HEK293 (cell line): Measurements from ENCODE around the gene HPS4.
"Not testable (repeated sequence)": the region's sequence is repeated elsewhere in the genome, so short reads cannot be mapped to it uniquely, and the experiment has no call there.

Source experiments
- CTCF ChIA-PET: fragments of 350-600 bp; formaldehyde crosslinking; extraction: SDS; loops from one replicate; lab custom pipeline; 2021; ENCODE audit warnings: antibody characterized with exemption; lab: Yijun Ruan, JAX
- POLR2A ChIA-PET: fragments of 300-600 bp; formaldehyde crosslinking; extraction: SDS; loops from one replicate; lab custom pipeline; 2020; ENCODE audit warnings: antibody characterized with exemption, inconsistent platforms; lab: Yijun Ruan, JAX
- H3K27ac ChIP-seq: fragments of 200-500 bp; sonication (Bioruptor generic); 2 replicates; pipeline ENCODE4 v1.5.1; 2014; ENCODE audit warnings: low read depth, low read length, control low read depth, inconsistent platforms; ENCODE audit errors: extremely low read depth
- H3K36me3 ChIP-seq, 2 experiments: fragments of 200-500 bp in 1 of 2; sonication (Bioruptor generic) in 1 of 2; 1 replicate in 1 of 2; 2 replicates in 1 of 2; pipeline ENCODE4 v1.5.1; 2014 to 2017; ENCODE audit warnings: inconsistent platforms in 2 of 2, low read length in 2 of 2; ENCODE audit not compliant: control insufficient read depth in 2 of 2, insufficient read depth in 1 of 2
- H3K4me1 ChIP-seq: fragments of 200-500 bp; sonication (Bioruptor generic); 2 replicates; pipeline ENCODE4 v1.5.1; 2014; ENCODE audit warnings: mild to moderate bottlenecking, low read length, inconsistent platforms; ENCODE audit not compliant: control insufficient read depth, insufficient read depth
- H3K4me3 ChIP-seq: 2 replicates; pipeline ENCODE4 v1.5.1; 2011; ENCODE audit warnings: low read depth, mild to moderate bottlenecking, control low read depth, low read length, moderate library complexity
- H3K9me3 ChIP-seq: fragments of 200-500 bp; sonication (Bioruptor generic); 2 replicates; pipeline ENCODE4 v1.5.1; 2014; ENCODE audit warnings: low read depth, low read length, inconsistent platforms; ENCODE audit not compliant: control insufficient read depth, insufficient read depth
- KLF1 ChIP-seq: fragments of 450-650 bp; formaldehyde crosslinking; IDR thresholded peaks from 2 replicates; pipeline ENCODE4 v1.5.1; 2016; ENCODE audit warnings: missing biosample characterization, missing genetic modification characterization
- KLF8 ChIP-seq: fragments of 450-650 bp; formaldehyde crosslinking; IDR thresholded peaks from 2 replicates; pipeline ENCODE4 v1.5.1; 2016; ENCODE audit warnings: missing biosample characterization, missing genetic modification characterization
- PRDM1 ChIP-seq: fragments of 450-650 bp; formaldehyde crosslinking; IDR thresholded peaks from 2 replicates; pipeline ENCODE4; 2016; ENCODE audit warnings: missing biosample characterization, missing genetic modification characterization
- SP3 ChIP-seq: fragments of 450-650 bp; formaldehyde crosslinking; IDR thresholded peaks from 2 replicates; pipeline ENCODE4 v1.5.1; 2016; ENCODE audit warnings: missing biosample characterization, missing genetic modification characterization
- ZNF223 ChIP-seq: fragments of 450-650 bp; formaldehyde crosslinking; IDR thresholded peaks from 2 replicates; pipeline ENCODE4 v1.5.1; 2016; ENCODE audit warnings: missing biosample characterization, missing genetic modification characterization
- ZNF341 ChIP-seq: fragments of 450-650 bp; formaldehyde crosslinking; IDR thresholded peaks from 2 replicates; pipeline ENCODE4; 2016; ENCODE audit warnings: low read depth, missing biosample characterization, missing genetic modification characterization
- ZNF37A ChIP-seq: fragments of 450-650 bp; IDR thresholded peaks from 2 replicates; pipeline ENCODE4 v1.5.1; 2018; ENCODE audit warnings: missing biosample characterization, missing genetic modification characterization
- ZNF501 ChIP-seq: fragments of 450-650 bp; formaldehyde crosslinking; IDR thresholded peaks from 2 replicates; pipeline ENCODE4 v1.5.1; 2016; ENCODE audit warnings: missing biosample characterization, missing genetic modification characterization
- ZNF664 ChIP-seq: fragments of 450-650 bp; formaldehyde crosslinking; IDR thresholded peaks from 2 replicates; pipeline ENCODE4 v1.5.1; 2016; ENCODE audit warnings: missing biosample characterization, missing genetic modification characterization
- ZNF768 ChIP-seq: fragments of 450-650 bp; formaldehyde crosslinking; IDR thresholded peaks from 2 replicates; pipeline ENCODE4 v1.5.1; 2018; ENCODE audit warnings: missing biosample characterization, mild to moderate bottlenecking, missing genetic modification characterization
- TF ChIP-seq, protein P1 (sequence below): fragments of 450-650 bp; formaldehyde crosslinking; IDR thresholded peaks from 2 replicates; pipeline ENCODE4 v1.5.1; 2016; ENCODE audit warnings: missing biosample characterization, missing genetic modification characterization
- TF ChIP-seq, protein P2 (sequence below): fragments of 450-650 bp; formaldehyde crosslinking; IDR thresholded peaks from 2 replicates; pipeline ENCODE4 v1.5.1; 2016; ENCODE audit warnings: missing biosample characterization, missing genetic modification characterization

The HPS4 gene

DNA sequence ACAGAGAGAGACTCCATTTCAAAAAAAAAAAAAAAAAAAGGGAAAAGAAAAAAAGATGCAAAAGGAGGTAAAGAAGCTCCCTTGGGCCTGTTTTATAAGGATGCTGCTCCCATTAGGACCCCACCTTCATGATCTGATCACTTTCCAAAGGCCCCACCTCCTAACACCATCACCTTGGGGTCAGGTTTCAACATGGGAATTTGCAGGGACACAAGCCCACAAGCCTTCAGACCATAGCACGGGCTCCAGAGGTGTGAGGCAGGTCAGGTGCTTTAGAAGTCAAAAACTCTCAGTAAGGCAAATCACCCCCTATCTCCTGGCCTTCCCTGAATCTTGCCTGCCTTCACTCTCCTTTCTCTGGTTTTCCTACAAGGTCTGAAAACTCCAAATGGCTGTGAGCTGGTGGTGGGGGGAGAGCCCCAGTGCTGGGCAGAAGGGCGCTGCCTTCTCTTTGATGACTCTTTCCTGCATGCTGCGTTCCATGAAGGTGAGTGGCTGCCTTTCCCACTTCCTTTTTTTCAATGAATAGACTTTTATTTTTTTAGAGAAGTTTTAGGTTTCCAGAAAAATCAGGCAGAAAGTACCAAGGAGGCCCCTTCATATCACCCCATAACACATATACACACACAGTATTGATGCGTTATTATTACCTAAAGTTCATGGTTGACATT lies 41.4 kb downstream of the HPS4 start:
- H3K9me3 ChIP-seq: no peaks in the 10 kb centered on the region
- ChIA-PET CTCF (interaction anchor here (2.2 kb wide), 1 partner anchor 19 kb away, joined by 11 read pairs; no protein-coding TSS in a partner anchor), POLR2A (interaction anchor here (0.7 kb wide), 1 partner anchor 11 kb away, joined by 6 read pairs; no protein-coding TSS in a partner anchor)
- no peak overlapping the region for H3K4me3 ChIP-seq
- TF ChIP-seq PRDM1 (tag by site-specific recombination) (0 out of 2 replicates have a peak, but pooled peaks have one; percentile 26), KLF8 (tag by site-specific recombination) (no peak)
- TF ChIP-seq, protein P1, sequence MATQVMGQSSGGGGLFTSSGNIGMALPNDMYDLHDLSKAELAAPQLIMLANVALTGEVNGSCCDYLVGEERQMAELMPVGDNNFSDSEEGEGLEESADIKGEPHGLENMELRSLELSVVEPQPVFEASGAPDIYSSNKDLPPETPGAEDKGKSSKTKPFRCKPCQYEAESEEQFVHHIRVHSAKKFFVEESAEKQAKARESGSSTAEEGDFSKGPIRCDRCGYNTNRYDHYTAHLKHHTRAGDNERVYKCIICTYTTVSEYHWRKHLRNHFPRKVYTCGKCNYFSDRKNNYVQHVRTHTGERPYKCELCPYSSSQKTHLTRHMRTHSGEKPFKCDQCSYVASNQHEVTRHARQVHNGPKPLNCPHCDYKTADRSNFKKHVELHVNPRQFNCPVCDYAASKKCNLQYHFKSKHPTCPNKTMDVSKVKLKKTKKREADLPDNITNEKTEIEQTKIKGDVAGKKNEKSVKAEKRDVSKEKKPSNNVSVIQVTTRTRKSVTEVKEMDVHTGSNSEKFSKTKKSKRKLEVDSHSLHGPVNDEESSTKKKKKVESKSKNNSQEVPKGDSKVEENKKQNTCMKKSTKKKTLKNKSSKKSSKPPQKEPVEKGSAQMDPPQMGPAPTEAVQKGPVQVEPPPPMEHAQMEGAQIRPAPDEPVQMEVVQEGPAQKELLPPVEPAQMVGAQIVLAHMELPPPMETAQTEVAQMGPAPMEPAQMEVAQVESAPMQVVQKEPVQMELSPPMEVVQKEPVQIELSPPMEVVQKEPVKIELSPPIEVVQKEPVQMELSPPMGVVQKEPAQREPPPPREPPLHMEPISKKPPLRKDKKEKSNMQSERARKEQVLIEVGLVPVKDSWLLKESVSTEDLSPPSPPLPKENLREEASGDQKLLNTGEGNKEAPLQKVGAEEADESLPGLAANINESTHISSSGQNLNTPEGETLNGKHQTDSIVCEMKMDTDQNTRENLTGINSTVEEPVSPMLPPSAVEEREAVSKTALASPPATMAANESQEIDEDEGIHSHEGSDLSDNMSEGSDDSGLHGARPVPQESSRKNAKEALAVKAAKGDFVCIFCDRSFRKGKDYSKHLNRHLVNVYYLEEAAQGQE (tag by site-specific recombination): no peak
- H3K36me3 ChIP-seq: peaks cover 0 to 7% of the 10 kb centered on the region in 2 experiments; a peak in 1 of 3 replicates
- no peaks in the 10 kb centered on the region for H3K4me1 ChIP-seq
- no peak overlapping the region for H3K27ac ChIP-seq

DNA sequence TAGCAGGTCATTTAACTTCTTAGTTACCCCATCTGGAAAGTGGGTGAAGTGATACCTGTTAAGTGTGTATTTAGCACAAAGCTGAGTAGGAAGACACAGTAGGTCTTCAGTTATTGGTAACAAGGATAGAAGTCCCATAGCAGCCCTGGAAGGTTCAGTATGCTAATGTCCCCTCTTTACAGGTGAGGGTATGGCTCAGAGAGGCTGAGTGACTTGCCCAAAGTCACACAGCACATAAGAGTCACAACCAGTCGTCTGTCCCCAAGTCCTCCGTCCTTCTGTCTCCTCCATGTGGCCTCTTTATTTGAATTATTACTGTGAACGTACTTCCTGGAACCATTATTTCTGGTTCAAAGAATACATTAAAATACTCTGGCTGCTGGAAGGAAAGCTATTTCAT lies 44.0 kb downstream of the HPS4 start:
- ChIA-PET POLR2A (no interaction called here), CTCF (no interaction called here)
- Histone ChIP-seq H3K36me3 (peaks cover 0 to 17% of the 10 kb centered on the region in 2 experiments; a peak in 1 of 3 replicates), H3K4me1 (no peaks in the 10 kb centered on the region), H3K27ac (no peak overlapping the region), H3K4me3 (no peak overlapping the region), H3K9me3 (no peaks in the 10 kb centered on the region)
- TF ChIP-seq SP3: no peak
- TF ChIP-seq ZNF768: peak; percentile 84
- TF ChIP-seq ZNF223 (tag by site-specific recombination): no peak
- TF ChIP-seq, protein P2, sequence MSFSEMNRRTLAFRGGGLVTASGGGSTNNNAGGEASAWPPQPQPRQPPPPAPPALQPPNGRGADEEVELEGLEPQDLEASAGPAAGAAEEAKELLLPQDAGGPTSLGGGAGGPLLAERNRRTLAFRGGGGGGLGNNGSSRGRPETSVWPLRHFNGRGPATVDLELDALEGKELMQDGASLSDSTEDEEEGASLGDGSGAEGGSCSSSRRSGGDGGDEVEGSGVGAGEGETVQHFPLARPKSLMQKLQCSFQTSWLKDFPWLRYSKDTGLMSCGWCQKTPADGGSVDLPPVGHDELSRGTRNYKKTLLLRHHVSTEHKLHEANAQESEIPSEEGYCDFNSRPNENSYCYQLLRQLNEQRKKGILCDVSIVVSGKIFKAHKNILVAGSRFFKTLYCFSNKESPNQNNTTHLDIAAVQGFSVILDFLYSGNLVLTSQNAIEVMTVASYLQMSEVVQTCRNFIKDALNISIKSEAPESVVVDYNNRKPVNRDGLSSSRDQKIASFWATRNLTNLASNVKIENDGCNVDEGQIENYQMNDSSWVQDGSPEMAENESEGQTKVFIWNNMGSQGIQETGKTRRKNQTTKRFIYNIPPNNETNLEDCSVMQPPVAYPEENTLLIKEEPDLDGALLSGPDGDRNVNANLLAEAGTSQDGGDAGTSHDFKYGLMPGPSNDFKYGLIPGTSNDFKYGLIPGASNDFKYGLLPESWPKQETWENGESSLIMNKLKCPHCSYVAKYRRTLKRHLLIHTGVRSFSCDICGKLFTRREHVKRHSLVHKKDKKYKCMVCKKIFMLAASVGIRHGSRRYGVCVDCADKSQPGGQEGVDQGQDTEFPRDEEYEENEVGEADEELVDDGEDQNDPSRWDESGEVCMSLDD (tag by site-specific recombination): no peak
- TF ChIP-seq ZNF501 (tag by site-specific recombination): no peak
- TF ChIP-seq ZNF37A (tag by site-specific recombination): no peak
- TF ChIP-seq ZNF664 (tag by site-specific recombination): no peak
- TF ChIP-seq ZNF341 (tag by site-specific recombination): no peak

DNA sequence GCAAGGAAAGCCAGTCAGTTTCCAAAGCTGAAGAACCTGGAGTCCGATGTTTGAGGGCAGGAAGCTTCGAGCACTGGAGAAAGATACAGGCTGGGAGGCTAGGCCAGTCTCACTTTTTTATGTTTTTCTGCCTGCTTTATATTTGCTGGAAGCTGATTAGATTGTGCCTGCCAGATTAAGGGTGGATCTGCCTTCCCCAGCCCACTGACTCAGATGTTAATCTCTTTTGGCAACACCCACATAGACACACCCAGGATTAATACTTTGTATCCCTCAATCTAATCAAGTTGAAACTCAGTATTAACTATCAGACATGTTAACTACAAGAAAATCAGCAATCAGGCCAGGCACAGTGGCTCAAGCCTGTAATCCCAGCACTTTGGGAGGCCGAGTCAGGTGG lies 44.8 kb downstream of the HPS4 start:
- peaks cover 0 to 25% of the 10 kb centered on the region in 2 experiments; a peak in 1 of 3 replicates for H3K36me3 ChIP-seq
- H3K4me3 ChIP-seq, H3K4me1 ChIP-seq, POLR2A ChIA-PET, H3K27ac ChIP-seq, H3K9me3 ChIP-seq: not testable (repeated sequence)
- CTCF ChIA-PET: interaction anchor here (1.9 to 2.1 kb wide), 2 partner anchors 22 to 23 kb away, joined by 5 to 8 read pairs; no protein-coding TSS in a partner anchor
- TF ChIP-seq KLF1 (tag by site-specific recombination): 0 out of 2 replicates have a peak, but pooled peaks have one; percentile 20
